Calu3 (cell line): ENCODE measurements around the gene SYT17. TPM values are rescaled to one million over a fixed set of nuclear protein-coding genes. Genes with fewer than 3 reads are reported as not detected.

Experiments
- BruUV-seq: library from RNA; stranded (reverse); fragments of 400-500 nt; replicated peaks from 2 replicates; lab custom pipeline; 2021; lab: Mats Ljungman, UMichigan
- CTCF ChIA-PET: fragments of 300-600 bp; sonication (Branson Sonifier 250); formaldehyde crosslinking; loops from one replicate; lab custom pipeline; 2022; ENCODE audit warnings: antibody characterized with exemption; lab: Charles Lee
- DNase-seq: peaks from one replicate; pipeline ENCODE4 v3.0.0; 2022
- H3K27ac Mint-ChIP-seq: one replicate; pipeline ENCODE4 v1.8.0; 2022; ENCODE audit warnings: mixed read lengths; ENCODE audit not compliant: unreplicated experiment
- H3K27me3 Mint-ChIP-seq: one replicate; pipeline ENCODE4 v1.8.0; 2022; ENCODE audit warnings: mixed read lengths; ENCODE audit not compliant: unreplicated experiment
- H3K36me3 Mint-ChIP-seq: one replicate; pipeline ENCODE4 v1.8.0; 2022; ENCODE audit warnings: mild to moderate bottlenecking, moderate library complexity, mixed read lengths; ENCODE audit not compliant: insufficient read depth, unreplicated experiment
- H3K4me1 Mint-ChIP-seq: one replicate; pipeline ENCODE4 v1.8.0; 2022; ENCODE audit warnings: mild to moderate bottlenecking, low read depth, mixed read lengths; ENCODE audit not compliant: unreplicated experiment
- H3K4me3 Mint-ChIP-seq: one replicate; pipeline ENCODE4 v1.8.0; 2022; ENCODE audit warnings: mild to moderate bottlenecking, low read depth, moderate library complexity, mixed read lengths; ENCODE audit not compliant: unreplicated experiment
- H3K9me3 Mint-ChIP-seq: one replicate; pipeline ENCODE4 v1.8.0; 2022; ENCODE audit warnings: low read depth, mixed read lengths; ENCODE audit not compliant: unreplicated experiment
- intact Hi-C: fragments of 100-400 bp; cut with micrococcal nuclease; formaldehyde crosslinking; loops from one replicate; pipeline ENCODE4 v1.10.0; 2022; ENCODE audit not compliant: unreplicated experiment
- total RNA-seq: library from RNA; stranded (reverse); gene quantifications from 2 replicates; pipeline ENCODE4 v1.2.3, GENCODE V29; 2022
- TF ChIP-seq, protein P1 (sequence below): fragments of 200-600 bp; IDR thresholded peaks from one replicate; pipeline ENCODE4 v1.8.0; 2022; ENCODE audit warnings: antibody characterized with exemption; ENCODE audit not compliant: unreplicated experiment

Gene SYT17
- total RNA-seq, 1 experiment from 2014 or later, result 10.6 TPM

DNA sequence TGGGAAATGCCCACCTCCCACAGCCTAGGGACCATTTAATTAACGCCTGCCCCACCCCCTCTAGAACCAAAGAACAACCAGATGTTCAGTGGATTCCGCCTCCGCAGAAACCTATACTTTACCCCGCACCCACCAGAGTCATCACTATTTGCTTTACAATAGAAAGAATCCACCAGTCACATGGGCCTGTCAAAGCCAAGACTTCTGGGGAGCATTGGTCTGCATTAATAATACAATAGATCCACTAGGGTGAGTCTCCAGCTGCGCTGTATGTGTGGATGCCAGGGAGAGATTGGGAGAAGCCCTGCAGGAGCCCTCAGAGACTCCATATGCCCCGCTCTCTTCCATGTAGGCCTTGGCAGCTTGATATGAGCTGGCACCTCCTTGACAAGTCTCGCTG, 148.8 kb downstream of the SYT17 start:
- Mint-ChIP-seq H3K27ac (no peak overlapping the region), H3K4me1 (no peaks in the 10 kb centered on the region), H3K36me3 (no peaks in the 10 kb centered on the region), H3K27me3 (no peaks in the 10 kb centered on the region), H3K4me3 (no peak overlapping the region), H3K9me3 (peaks cover 2% of the 10 kb centered on the region)
- TF ChIP-seq, protein P1, sequence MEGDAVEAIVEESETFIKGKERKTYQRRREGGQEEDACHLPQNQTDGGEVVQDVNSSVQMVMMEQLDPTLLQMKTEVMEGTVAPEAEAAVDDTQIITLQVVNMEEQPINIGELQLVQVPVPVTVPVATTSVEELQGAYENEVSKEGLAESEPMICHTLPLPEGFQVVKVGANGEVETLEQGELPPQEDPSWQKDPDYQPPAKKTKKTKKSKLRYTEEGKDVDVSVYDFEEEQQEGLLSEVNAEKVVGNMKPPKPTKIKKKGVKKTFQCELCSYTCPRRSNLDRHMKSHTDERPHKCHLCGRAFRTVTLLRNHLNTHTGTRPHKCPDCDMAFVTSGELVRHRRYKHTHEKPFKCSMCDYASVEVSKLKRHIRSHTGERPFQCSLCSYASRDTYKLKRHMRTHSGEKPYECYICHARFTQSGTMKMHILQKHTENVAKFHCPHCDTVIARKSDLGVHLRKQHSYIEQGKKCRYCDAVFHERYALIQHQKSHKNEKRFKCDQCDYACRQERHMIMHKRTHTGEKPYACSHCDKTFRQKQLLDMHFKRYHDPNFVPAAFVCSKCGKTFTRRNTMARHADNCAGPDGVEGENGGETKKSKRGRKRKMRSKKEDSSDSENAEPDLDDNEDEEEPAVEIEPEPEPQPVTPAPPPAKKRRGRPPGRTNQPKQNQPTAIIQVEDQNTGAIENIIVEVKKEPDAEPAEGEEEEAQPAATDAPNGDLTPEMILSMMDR, result no peak
- CTCF ChIA-PET, result interaction anchor here (0.5 kb wide), 1 partner anchor 1814 kb away, joined by 3 read pairs; no protein-coding TSS in a partner anchor
- intact Hi-C loops, result no loop called here
- DNase-seq, result no peak
- no TSS peak for BruUV-seq

Other genes with a start within 250 kb of the SYT17 start
- 129 and 142 TPM in 2 replicates for gene SMG1, start 241.8 kb upstream of the SYT17 start, total RNA-seq
- gene TMC7, start 184.3 kb upstream of the SYT17 start, total RNA-seq, result 10.1 and 10.8 TPM in 2 replicates
- 24.3 and 28.5 TPM in 2 replicates for gene COQ7, start 100.6 kb upstream of the SYT17 start, total RNA-seq
- 73.1 and 86.0 TPM in 2 replicates for gene ITPRIPL2, start 54.3 kb upstream of the SYT17 start, total RNA-seq
- gene CLEC19A, start 117.5 kb downstream of the SYT17 start, total RNA-seq, result 0.15 TPM in 1 of 2 replicates, not detected in the other
- 117 and 149 TPM in 2 replicates for gene TMC5, start 249.6 kb downstream of the SYT17 start, total RNA-seq